ENCODE results near the gene CCPG1.

The CCPG1 gene

GRCh38 chr15:55320963-55321362, 87.2 kb downstream of the CCPG1 start:
- Histone ChIP-seq H3K14ac (ENCODE audit: low read length) (no peak overlapping the region), H3K4me1 (ENCODE audit: control insufficient read depth in 1 of 2, insufficient read depth in 2 of 2, low read length in 2 of 2) (no peaks in the 10 kb centered on the region), H3K4me3 (ENCODE audit: low read depth, low read length) (no peak overlapping the region), H2AK5ac (ENCODE audit: low read length) (no peak overlapping the region), H3K18ac (ENCODE audit: low read length) (no peak overlapping the region), H2AFZ (ENCODE audit: insufficient read depth, low read length, poor library complexity) (no peak overlapping the region), H3K36me3 (ENCODE audit: control insufficient read depth in 1 of 2, insufficient read depth in 2 of 2, low read length in 2 of 2) (no peaks in the 10 kb centered on the region), H4K91ac (ENCODE audit: low read depth, low read length) (no peak overlapping the region), H3K79me2 (ENCODE audit: control insufficient read depth, insufficient read depth, low read length, poor library complexity) (peaks cover 5% of the 10 kb centered on the region), H3K4ac (ENCODE audit: low read depth, low read length) (no peak overlapping the region), H4K8ac (ENCODE audit: low read depth, low read length) (no peak overlapping the region), H2BK5ac (ENCODE audit: low read depth, low read length, poor library complexity) (no peak overlapping the region), H4K12ac (ENCODE audit: low read depth, low read length) (no peak overlapping the region), H3K9me3 (ENCODE audit: insufficient read depth, low read depth, low read length) (no peaks in the 10 kb centered on the region), H2BK120ac (ENCODE audit: insufficient read depth, low read length, poor library complexity) (no peak overlapping the region), H3K4me2 (ENCODE audit: low read length) (no peak overlapping the region), H2BK12ac (ENCODE audit: low read length) (no peak overlapping the region), H3K23ac (ENCODE audit: low read length) (no peak overlapping the region), H3K79me1 (ENCODE audit: low read length) (peaks cover 6% of the 10 kb centered on the region), H3K9ac (ENCODE audit: low read length) (no peak overlapping the region), H3K27me3 (ENCODE audit: insufficient read depth, low read length) (no peaks in the 10 kb centered on the region), H3K27ac (ENCODE audit: low read depth, low read length) (no peak overlapping the region)
- no CpG with 5 or more reads among the region's 1 CpG for WGBS (ENCODE audit: extremely low coverage, insufficient coverage, insufficient read length)
- no peak for DNase-seq

- no peaks in the 10 kb centered on the region for H3K27me3 ChIP-seq (ENCODE audit: insufficient read depth, low read length)
- H4K12ac ChIP-seq (ENCODE audit: low read depth, low read length) = no peak overlapping the region
- no peak overlapping the region for H3K18ac ChIP-seq (ENCODE audit: low read length)
- peaks cover 6% of the 10 kb centered on the region for H3K79me1 ChIP-seq (ENCODE audit: low read length)
- no peak overlapping the region for H2BK120ac ChIP-seq (ENCODE audit: insufficient read depth, low read length, poor library complexity)
- no peaks in the 10 kb centered on the region for H3K36me3 ChIP-seq (ENCODE audit: control insufficient read depth in 1 of 2, insufficient read depth in 2 of 2, low read length in 2 of 2)
- H3K23ac ChIP-seq (ENCODE audit: low read length) = no peak overlapping the region
- no peak overlapping the region for H3K9ac ChIP-seq (ENCODE audit: low read length)
- H3K27ac ChIP-seq (ENCODE audit: low read depth, low read length) = no peak overlapping the region
- no peak overlapping the region for H3K4me2 ChIP-seq (ENCODE audit: low read length)
- H2AK5ac ChIP-seq (ENCODE audit: low read length) = no peak overlapping the region
- H2AFZ ChIP-seq (ENCODE audit: insufficient read depth, low read length, poor library complexity) = no peak overlapping the region
- no peaks in the 10 kb centered on the region for H3K9me3 ChIP-seq (ENCODE audit: insufficient read depth, low read depth, low read length)
- no peak overlapping the region for H2BK5ac ChIP-seq (ENCODE audit: low read depth, low read length, poor library complexity)
- H3K79me2 ChIP-seq (ENCODE audit: control insufficient read depth, insufficient read depth, low read length, poor library complexity) = peaks cover 5% of the 10 kb centered on the region
- H3K14ac ChIP-seq (ENCODE audit: low read length) = no peak overlapping the region
- no peak overlapping the region for H3K4ac ChIP-seq (ENCODE audit: low read depth, low read length)
- H4K91ac ChIP-seq (ENCODE audit: low read depth, low read length) = no peak overlapping the region
- no peaks in the 10 kb centered on the region for H3K4me1 ChIP-seq (ENCODE audit: control insufficient read depth in 1 of 2, insufficient read depth in 2 of 2, low read length in 2 of 2)
- H2BK12ac ChIP-seq (ENCODE audit: low read length) = no peak overlapping the region
- no peak for DNase-seq
- peak overlapping the region; percentile 73 for H4K8ac ChIP-seq (ENCODE audit: low read depth, low read length)
- H3K4me3 ChIP-seq (ENCODE audit: low read depth, low read length) = no peak overlapping the region
- no CpG with 5 or more reads among the region's 2 CpGs for WGBS (ENCODE audit: extremely low coverage, insufficient coverage, insufficient read length)
Observed at GRCh38 chr15:55320238-55320550, 88.0 kb downstream of the CCPG1 start.

- no peak overlapping the region for H3K4ac ChIP-seq (ENCODE audit: low read depth, low read length)
- no peaks in the 10 kb centered on the region for H3K4me1 ChIP-seq (ENCODE audit: control insufficient read depth in 1 of 2, insufficient read depth in 2 of 2, low read length in 2 of 2)
- H3K9me3 ChIP-seq (ENCODE audit: insufficient read depth, low read depth, low read length) = no peaks in the 10 kb centered on the region
- H2AK5ac ChIP-seq (ENCODE audit: low read length) = no peak overlapping the region
- no peak for DNase-seq
- H3K4me2 ChIP-seq (ENCODE audit: low read length) = peak overlapping the region; percentile 84
- no peak overlapping the region for H2BK12ac ChIP-seq (ENCODE audit: low read length)
- no peak overlapping the region for H3K9ac ChIP-seq (ENCODE audit: low read length)
- H2AFZ ChIP-seq (ENCODE audit: insufficient read depth, low read length, poor library complexity) = no peak overlapping the region
- no peak overlapping the region for H3K14ac ChIP-seq (ENCODE audit: low read length)
- peak overlapping the region; percentile 41 for H4K91ac ChIP-seq (ENCODE audit: low read depth, low read length)
- peaks cover 6% of the 10 kb centered on the region for H3K79me1 ChIP-seq (ENCODE audit: low read length)
- no peak overlapping the region for H2BK120ac ChIP-seq (ENCODE audit: insufficient read depth, low read length, poor library complexity)
- H3K79me2 ChIP-seq (ENCODE audit: control insufficient read depth, insufficient read depth, low read length, poor library complexity) = peaks cover 5% of the 10 kb centered on the region
- H3K27me3 ChIP-seq (ENCODE audit: insufficient read depth, low read length) = no peaks in the 10 kb centered on the region
- H3K27ac ChIP-seq (ENCODE audit: low read depth, low read length) = no peak overlapping the region
- H3K36me3 ChIP-seq (ENCODE audit: control insufficient read depth in 1 of 2, insufficient read depth in 2 of 2, low read length in 2 of 2) = no peaks in the 10 kb centered on the region
- H3K23ac ChIP-seq (ENCODE audit: low read length) = no peak overlapping the region
- peak overlapping the region; percentile 73 for H4K8ac ChIP-seq (ENCODE audit: low read depth, low read length)
- H4K12ac ChIP-seq (ENCODE audit: low read depth, low read length) = peak overlapping the region; percentile 60
- WGBS (ENCODE audit: extremely low coverage, insufficient coverage, insufficient read length) = no CpG with 5 or more reads among the region's 4 CpGs
- no peak overlapping the region for H3K18ac ChIP-seq (ENCODE audit: low read length)
- H2BK5ac ChIP-seq (ENCODE audit: low read depth, low read length, poor library complexity) = no peak overlapping the region
- H3K4me3 ChIP-seq (ENCODE audit: low read depth, low read length) = no peak overlapping the region
Observed at GRCh38 chr15:55319537-55320237, 88.5 kb downstream of the CCPG1 start.

GRCh38 chr15:55318588-55319494, 89.3 kb downstream of the CCPG1 start, which contains the start of the genes PIGB and PIGBOS1:
TSS of gene PIGB (plus strand) at chr15:55319222. CDS start at chr15:55319251, 29 bp downstream.
TSS of gene PIGBOS1 (minus strand) at chr15:55319123. CDS start at chr15:55317792, 1,331 bp downstream.
- H3K9me3 ChIP-seq (ENCODE audit: insufficient read depth, low read depth, low read length) = no peaks in the 10 kb centered on the region
- H4K91ac ChIP-seq (ENCODE audit: low read depth, low read length) = peak within 1 kb of the TSS; percentile 78
- H3K4me1 ChIP-seq (ENCODE audit: control insufficient read depth in 1 of 2, insufficient read depth in 2 of 2, low read length in 2 of 2) = no peaks in the 10 kb centered on the region
- peak within 1 kb of the TSS; percentile 84 for H3K4me2 ChIP-seq (ENCODE audit: low read length)
- H3K27ac ChIP-seq (ENCODE audit: low read depth, low read length) = peak within 1 kb of the TSS; percentile 45
- no CpG with 5 or more reads among the region's 49 CpGs for WGBS (ENCODE audit: extremely low coverage, insufficient coverage, insufficient read length)
- H3K79me1 ChIP-seq (ENCODE audit: low read length) = peaks cover 6% of the 10 kb centered on the region
- H3K9ac ChIP-seq (ENCODE audit: low read length) = peak within 1 kb of the TSS; percentile 93
- H3K36me3 ChIP-seq (ENCODE audit: control insufficient read depth in 1 of 2, insufficient read depth in 2 of 2, low read length in 2 of 2) = no peaks in the 10 kb centered on the region
- H4K8ac ChIP-seq (ENCODE audit: low read depth, low read length) = peak within 1 kb of the TSS; percentile 90
- H3K4me3 ChIP-seq (ENCODE audit: low read depth, low read length) = peak within 1 kb of the TSS; percentile 93
- peak within 1 kb of the TSS; percentile 19 for H2BK5ac ChIP-seq (ENCODE audit: low read depth, low read length, poor library complexity)
- peak within 1 kb of the TSS; percentile 62 for H2AFZ ChIP-seq (ENCODE audit: insufficient read depth, low read length, poor library complexity)
- H3K4ac ChIP-seq (ENCODE audit: low read depth, low read length) = peak within 1 kb of the TSS; percentile 36
- peak within 1 kb of the TSS; percentile 60 for H4K12ac ChIP-seq (ENCODE audit: low read depth, low read length)
- no peak within 1 kb of the TSS for H2BK12ac ChIP-seq (ENCODE audit: low read length)
- DNase-seq = peak; percentile 77 to 86
- H3K14ac ChIP-seq (ENCODE audit: low read length) = peak within 1 kb of the TSS; percentile 81
- no peak within 1 kb of the TSS for H2AK5ac ChIP-seq (ENCODE audit: low read length)
- H3K23ac ChIP-seq (ENCODE audit: low read length) = no peak within 1 kb of the TSS
- no peaks in the 10 kb centered on the region for H3K27me3 ChIP-seq (ENCODE audit: insufficient read depth, low read length)
- peak within 1 kb of the TSS; percentile 33 for H3K18ac ChIP-seq (ENCODE audit: low read length)
- peaks cover 5% of the 10 kb centered on the region for H3K79me2 ChIP-seq (ENCODE audit: control insufficient read depth, insufficient read depth, low read length, poor library complexity)
- peak within 1 kb of the TSS; percentile 59 for H2BK120ac ChIP-seq (ENCODE audit: insufficient read depth, low read length, poor library complexity)
